Measurements from ENCODE around the gene WDR38. TPM values are rescaled to one million over a fixed set of nuclear protein-coding genes. Genes with fewer than 3 reads are reported as not detected.
A peak's percentile ranks its signal among the peaks of the same experiment; 100 is the strongest.

The WDR38 gene
- total and polyA plus RNA-seq, 2 of the 13 experiments (the other 11 are each of a cell fraction or from before 2014, with no cell fraction given) = not detected

DNA sequence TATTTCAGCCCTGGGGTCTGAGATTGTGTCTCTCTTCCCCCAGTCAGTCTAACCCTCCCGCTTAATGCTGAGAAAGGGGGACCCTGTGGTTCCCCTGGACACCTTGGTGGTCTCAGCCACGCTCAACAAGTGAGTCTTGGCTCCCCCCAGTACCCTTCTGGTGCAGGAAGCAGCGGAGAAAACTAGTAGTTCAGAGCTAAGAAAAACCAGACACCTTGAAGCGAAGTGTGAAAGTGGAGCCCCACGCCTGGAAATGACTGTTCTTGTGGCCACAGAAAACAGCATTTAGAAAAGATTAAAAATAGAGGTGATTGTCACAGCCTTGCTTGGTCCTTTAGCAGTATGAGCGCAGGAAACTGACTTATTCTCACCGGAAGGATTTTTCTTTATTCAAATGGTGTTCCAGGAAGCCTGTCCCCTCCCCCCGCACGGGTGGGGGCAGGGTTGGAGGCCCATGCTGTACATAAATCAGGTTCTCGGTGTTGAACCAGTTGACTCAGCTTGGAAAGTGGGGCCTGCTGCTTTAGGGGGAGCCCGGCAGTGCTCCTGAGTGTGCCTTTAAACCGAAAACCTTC lies 16.8 kb downstream of the WDR38 start (continued):
- TF ChIP-seq, protein P1, sequence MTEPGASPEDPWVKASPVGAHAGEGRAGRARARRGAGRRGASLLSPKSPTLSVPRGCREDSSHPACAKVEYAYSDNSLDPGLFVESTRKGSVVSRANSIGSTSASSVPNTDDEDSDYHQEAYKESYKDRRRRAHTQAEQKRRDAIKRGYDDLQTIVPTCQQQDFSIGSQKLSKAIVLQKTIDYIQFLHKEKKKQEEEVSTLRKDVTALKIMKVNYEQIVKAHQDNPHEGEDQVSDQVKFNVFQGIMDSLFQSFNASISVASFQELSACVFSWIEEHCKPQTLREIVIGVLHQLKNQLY (CRISPR knock-in tag; IDR thresholded peaks at IDR 0.05) = no peak
- TF ChIP-seq CREB1 (IDR thresholded peaks at IDR 0.05) (no peak), CREB1 (CRISPR knock-in tag; IDR thresholded peaks at IDR 0.05) (no peak), ELF1 (CRISPR knock-in tag; IDR thresholded peaks at IDR 0.05) (peak; percentile 63), ELF3 (CRISPR knock-in tag; IDR thresholded peaks at IDR 0.05) (peak; percentile 68), ZNF747 (CRISPR knock-in tag; IDR thresholded peaks at IDR 0.05; ENCODE audit: borderline replicate concordance) (no peak), GABPA (IDR thresholded peaks at IDR 0.05; ENCODE audit: low read depth, low read length) (peak; percentile 43; the same call in 1 of the 2 replicates), GABPA (CRISPR knock-in tag; IDR thresholded peaks at IDR 0.05; ENCODE audit: low read depth) (peak; percentile 86), SMARCC2 (IDR thresholded peaks at IDR 0.05) (no peak), MAZ (IDR thresholded peaks at IDR 0.05; ENCODE audit: borderline replicate concordance, low read depth, low read length) (peak; percentile 83; the same call in 1 of the 2 replicates), MAZ (CRISPR knock-in tag; IDR thresholded peaks at IDR 0.05; ENCODE audit: low read depth) (peak; percentile 37; the same call in 1 of the 2 replicates), SOX6 (IDR thresholded peaks at IDR 0.05) (no peak), SOX6 (CRISPR knock-in tag; IDR thresholded peaks at IDR 0.05) (peak; percentile 32; the same call in 1 of the 2 replicates), ZNF792 (CRISPR knock-in tag; IDR thresholded peaks at IDR 0.05) (0 out of 2 replicates have a peak, but pooled peaks have one; percentile 25), PRPF4 (IDR thresholded peaks at IDR 0.05; ENCODE audit: low read depth, low read length, poor library complexity, severe bottlenecking) (peak; percentile 100), ZNF615 (CRISPR knock-in tag; IDR thresholded peaks at IDR 0.05; ENCODE audit: borderline replicate concordance) (no peak), GFI1 (CRISPR knock-in tag; IDR thresholded peaks at IDR 0.05; ENCODE audit: borderline replicate concordance) (0 out of 2 replicates have a peak, but pooled peaks have one; percentile 43), POLR2G (IDR thresholded peaks at IDR 0.05; ENCODE audit: low read depth, low read length) (no peak), GABPB1 (CRISPR knock-in tag; IDR thresholded peaks at IDR 0.05) (peak; percentile 25; the same call in 1 of the 2 replicates), SMC3 (IDR thresholded peaks at IDR 0.05; ENCODE audit: low read length) (no peak), MXI1 (IDR thresholded peaks at IDR 0.05; ENCODE audit: borderline replicate concordance, low read depth, low read length) (peak; percentile 22; the same call in 1 of the 3 replicates), YEATS2 (CRISPR knock-in tag; IDR thresholded peaks at IDR 0.05; ENCODE audit: borderline replicate concordance) (0 out of 2 replicates have a peak, but pooled peaks have one; percentile 12), PRMT3 (CRISPR knock-in tag; IDR thresholded peaks at IDR 0.05; ENCODE audit: borderline replicate concordance, low read depth) (no peak), IKZF1 (IDR thresholded peaks at IDR 0.05) (no peak)
- TF ChIP-seq, protein P2, sequence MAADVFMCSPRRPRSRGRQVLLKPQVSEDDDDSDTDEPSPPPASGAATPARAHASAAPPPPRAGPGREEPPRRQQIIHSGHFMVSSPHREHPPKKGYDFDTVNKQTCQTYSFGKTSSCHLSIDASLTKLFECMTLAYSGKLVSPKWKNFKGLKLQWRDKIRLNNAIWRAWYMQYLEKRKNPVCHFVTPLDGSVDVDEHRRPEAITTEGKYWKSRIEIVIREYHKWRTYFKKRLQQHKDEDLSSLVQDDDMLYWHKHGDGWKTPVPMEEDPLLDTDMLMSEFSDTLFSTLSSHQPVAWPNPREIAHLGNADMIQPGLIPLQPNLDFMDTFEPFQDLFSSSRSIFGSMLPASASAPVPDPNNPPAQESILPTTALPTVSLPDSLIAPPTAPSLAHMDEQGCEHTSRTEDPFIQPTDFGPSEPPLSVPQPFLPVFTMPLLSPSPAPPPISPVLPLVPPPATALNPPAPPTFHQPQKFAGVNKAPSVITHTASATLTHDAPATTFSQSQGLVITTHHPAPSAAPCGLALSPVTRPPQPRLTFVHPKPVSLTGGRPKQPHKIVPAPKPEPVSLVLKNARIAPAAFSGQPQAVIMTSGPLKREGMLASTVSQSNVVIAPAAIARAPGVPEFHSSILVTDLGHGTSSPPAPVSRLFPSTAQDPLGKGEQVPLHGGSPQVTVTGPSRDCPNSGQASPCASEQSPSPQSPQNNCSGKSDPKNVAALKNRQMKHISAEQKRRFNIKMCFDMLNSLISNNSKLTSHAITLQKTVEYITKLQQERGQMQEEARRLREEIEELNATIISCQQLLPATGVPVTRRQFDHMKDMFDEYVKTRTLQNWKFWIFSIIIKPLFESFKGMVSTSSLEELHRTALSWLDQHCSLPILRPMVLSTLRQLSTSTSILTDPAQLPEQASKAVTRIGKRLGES (CRISPR knock-in tag; IDR thresholded peaks at IDR 0.05; ENCODE audit: borderline replicate concordance) = no peak
- TF ChIP-seq, protein P3, sequence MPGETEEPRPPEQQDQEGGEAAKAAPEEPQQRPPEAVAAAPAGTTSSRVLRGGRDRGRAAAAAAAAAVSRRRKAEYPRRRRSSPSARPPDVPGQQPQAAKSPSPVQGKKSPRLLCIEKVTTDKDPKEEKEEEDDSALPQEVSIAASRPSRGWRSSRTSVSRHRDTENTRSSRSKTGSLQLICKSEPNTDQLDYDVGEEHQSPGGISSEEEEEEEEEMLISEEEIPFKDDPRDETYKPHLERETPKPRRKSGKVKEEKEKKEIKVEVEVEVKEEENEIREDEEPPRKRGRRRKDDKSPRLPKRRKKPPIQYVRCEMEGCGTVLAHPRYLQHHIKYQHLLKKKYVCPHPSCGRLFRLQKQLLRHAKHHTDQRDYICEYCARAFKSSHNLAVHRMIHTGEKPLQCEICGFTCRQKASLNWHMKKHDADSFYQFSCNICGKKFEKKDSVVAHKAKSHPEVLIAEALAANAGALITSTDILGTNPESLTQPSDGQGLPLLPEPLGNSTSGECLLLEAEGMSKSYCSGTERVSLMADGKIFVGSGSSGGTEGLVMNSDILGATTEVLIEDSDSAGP (CRISPR knock-in tag; IDR thresholded peaks at IDR 0.05; ENCODE audit: borderline replicate concordance) = no peak
